Neuronal stem cell (in vitro differentiated cells): Measurements from ENCODE around the gene CDKN2D.

Source experiments
- DNase-seq: peaks from one replicate; pipeline ENCODE4 v3.0.0-alpha.2; 2013; ENCODE audit warnings: low spot score
- H2AFZ ChIP-seq: one replicate; pipeline ENCODE4 v1.6.1; 2013; ENCODE audit warnings: mild to moderate bottlenecking, low read length, inconsistent platforms
- H2AK5ac ChIP-seq: 2 replicates; pipeline ENCODE4 v1.6.1; 2013; ENCODE audit warnings: low read depth, mild to moderate bottlenecking, inconsistent platforms, low read length, moderate library complexity, mixed read lengths
- H2BK120ac ChIP-seq: 2 replicates; pipeline ENCODE4 v1.6.1; 2013; ENCODE audit warnings: low read depth, mild to moderate bottlenecking, inconsistent platforms, low read length, moderate library complexity, mixed read lengths
- H2BK12ac ChIP-seq: one replicate; pipeline ENCODE4 v1.6.1; 2013; ENCODE audit warnings: low read length, inconsistent platforms
- H2BK15ac ChIP-seq: 2 replicates; pipeline ENCODE4 v1.6.1; 2013; ENCODE audit warnings: mild to moderate bottlenecking, low read length, inconsistent platforms, mixed read lengths
- H2BK5ac ChIP-seq: one replicate; pipeline ENCODE4 v1.6.1; 2013; ENCODE audit warnings: inconsistent platforms, mild to moderate bottlenecking, low read length, moderate library complexity
- H3K14ac ChIP-seq: one replicate; pipeline ENCODE4 v1.6.1; 2013; ENCODE audit warnings: low read length, inconsistent platforms
- H3K18ac ChIP-seq: 2 replicates; pipeline ENCODE4 v1.6.1; 2013; ENCODE audit warnings: low read length, inconsistent platforms
- H3K23ac ChIP-seq: 2 replicates; pipeline ENCODE4 v1.6.1; 2013; ENCODE audit warnings: low read depth, mild to moderate bottlenecking, mixed read lengths, low read length, inconsistent platforms; ENCODE audit not compliant: poor library complexity
- H3K27ac ChIP-seq: replicated peaks from 3 replicates; pipeline ENCODE4 v1.5.1; 2013; ENCODE audit warnings: low read length, inconsistent platforms
- H3K27me3 ChIP-seq, 3 experiments: 2 replicates each; pipeline ENCODE4 v1.6.1; 2013; ENCODE audit warnings: low read length in 3 of 3, mild to moderate bottlenecking in 2 of 3, inconsistent platforms in 1 of 3, low read depth in 1 of 3, mixed read lengths in 1 of 3, moderate library complexity in 1 of 3; ENCODE audit not compliant: control insufficient read depth in 3 of 3, insufficient read depth in 3 of 3
- H3K36me3 ChIP-seq, 2 donors: replicated peaks in 1 of 2; 2 replicates each; pipeline ENCODE4 v1.6.1; 2013; ENCODE audit warnings: low read length in 2 of 2; ENCODE audit not compliant: control insufficient read depth in 2 of 2, insufficient read depth in 2 of 2
- H3K4ac ChIP-seq: 2 replicates; pipeline ENCODE4 v1.6.1; 2013; ENCODE audit warnings: inconsistent platforms, mild to moderate bottlenecking, low read length, moderate library complexity
- H3K4me1 ChIP-seq, 2 donors: 1 replicate in 1 of 2; 2 replicates in 1 of 2; pipeline ENCODE4 v1.6.1; 2013; ENCODE audit warnings: low read length in 2 of 2, low read depth in 1 of 2; ENCODE audit not compliant: control insufficient read depth in 2 of 2, insufficient read depth in 1 of 2
- H3K4me2 ChIP-seq: one replicate; pipeline ENCODE4 v1.6.1; 2013; ENCODE audit warnings: mild to moderate bottlenecking, low read length, inconsistent platforms; ENCODE audit not compliant: insufficient read depth, poor library complexity, severe bottlenecking
- H3K4me3 ChIP-seq, 2 donors: 2 replicates each; pipeline ENCODE4 v1.5.1; 2013; ENCODE audit warnings: low read length in 2 of 2, mild to moderate bottlenecking in 2 of 2, inconsistent platforms in 1 of 2, moderate library complexity in 1 of 2
- H3K79me1 ChIP-seq: one replicate; pipeline ENCODE4 v1.6.1; 2013; ENCODE audit warnings: low read depth, mild to moderate bottlenecking, inconsistent platforms, low read length, moderate library complexity
- H3K9ac ChIP-seq: one replicate; pipeline ENCODE4 v1.6.1; 2013; ENCODE audit warnings: mild to moderate bottlenecking, low read depth, low read length, inconsistent platforms; ENCODE audit not compliant: poor library complexity
- H3K9me3 ChIP-seq, 2 donors: replicated peaks in 1 of 2; 2 replicates each; pipeline versions ENCODE3 to v1.6.1; 2013; ENCODE audit warnings: low read length in 2 of 2, mild to moderate bottlenecking in 2 of 2, inconsistent platforms in 1 of 2, low read depth in 1 of 2, mixed read lengths in 1 of 2, moderate library complexity in 1 of 2; ENCODE audit not compliant: control insufficient read depth in 2 of 2, insufficient read depth in 1 of 2
- H4K8ac ChIP-seq: one replicate; pipeline ENCODE4 v1.6.1; 2013; ENCODE audit warnings: low read depth, mild to moderate bottlenecking, inconsistent platforms, low read length, moderate library complexity
- H4K91ac ChIP-seq: one replicate; pipeline ENCODE4 v1.6.1; 2013; ENCODE audit warnings: low read length, low read depth, mild to moderate bottlenecking, inconsistent platforms; ENCODE audit not compliant: poor library complexity
- WGBS, 2 donors: extraction: QIAGEN DNeasy Blood & Tissue Kit; methylation state at CpG; one replicate each; pipeline ENCODE4 v1.1.7; 2013; ENCODE audit warnings: missing lambda C conversion rate in 2 of 2, mixed read lengths in 1 of 2; ENCODE audit not compliant: insufficient read length in 2 of 2, insufficient replicate concordance in 1 of 2; ENCODE audit errors: extremely low coverage in 2 of 2; 5-methylcytosine and 5-hydroxymethylcytosine counted together

Gene CDKN2D

GRCh38 chr19:10518444-10519361, 50.1 kb downstream of the CDKN2D start:
- peak overlapping the region; percentile 13 for H2BK120ac ChIP-seq
- peaks cover 0 to 83% (median 42%) of the 10 kb centered on the region in 3 experiments for H3K27me3 ChIP-seq
- no peak overlapping the region for H3K4ac ChIP-seq
- no peak for DNase-seq
- H3K4me1 ChIP-seq, result peaks cover 11 to 17% of the 10 kb centered on the region in 2 donors
- H3K36me3 ChIP-seq, result no peaks in the 10 kb centered on the region
- H3K4me2 ChIP-seq, result peak overlapping the region; percentile 22
- peak overlapping the region; percentile 59 for H4K91ac ChIP-seq
- no peak overlapping the region for H2BK5ac ChIP-seq
- H3K9ac ChIP-seq, result peak overlapping the region; percentile 78
- H3K23ac ChIP-seq, result peak overlapping the region; percentile 87
- H2BK12ac ChIP-seq, result peak overlapping the region; percentile 43
- no peak overlapping the region for H3K27ac ChIP-seq
- H3K4me3 ChIP-seq, result peak overlapping the region in 1 of 2 donors; percentile 41
- WGBS, 2 donors, result no CpG with 5 or more reads among the region's 33 CpGs
- peak overlapping the region; percentile 82 for H2AK5ac ChIP-seq
- H2AFZ ChIP-seq, result peak overlapping the region; percentile 52
- peaks cover 2% of the 10 kb centered on the region for H3K79me1 ChIP-seq
- peak overlapping the region; percentile 90 for H2BK15ac ChIP-seq
- H3K14ac ChIP-seq, result no peak overlapping the region
- H3K9me3 ChIP-seq, result no peaks in the 10 kb centered on the region
- H3K18ac ChIP-seq, result peak overlapping the region; percentile 92
- H4K8ac ChIP-seq, result no peak overlapping the region

DNA sequence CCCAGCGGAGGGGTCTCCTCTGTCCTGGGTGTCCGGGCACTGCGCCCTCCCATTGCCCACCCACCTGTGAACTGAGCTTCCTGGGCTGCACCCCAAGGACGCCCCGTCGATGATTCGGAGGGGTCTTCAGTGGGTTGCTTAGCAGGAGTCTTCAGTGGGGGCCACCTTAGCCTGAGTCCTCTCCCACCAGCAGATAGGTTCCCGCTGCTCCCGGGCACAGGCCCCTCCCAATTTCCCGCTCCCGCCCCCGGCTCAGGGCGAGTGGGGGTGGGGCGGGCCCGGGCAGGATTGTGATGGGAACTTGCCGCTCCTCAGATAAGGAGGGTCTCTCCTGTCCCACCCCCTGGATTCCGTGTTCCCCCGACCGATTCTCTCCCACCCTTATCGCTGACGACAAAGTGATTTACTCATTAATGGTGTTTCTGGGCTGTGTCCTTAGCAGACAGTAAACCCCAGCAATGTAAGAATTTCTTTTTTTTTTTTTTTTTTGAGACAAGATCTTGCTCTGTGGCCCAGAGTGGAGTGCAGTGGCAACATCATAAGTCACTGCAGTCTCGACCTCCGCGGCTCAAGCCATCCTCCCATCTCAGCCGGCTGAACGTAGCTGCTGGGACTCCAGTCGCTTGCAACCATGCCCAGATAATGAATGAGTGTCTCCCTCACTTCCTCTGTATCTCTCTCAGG, 50.9 kb downstream of the CDKN2D start:
- Histone ChIP-seq H3K23ac (no peak overlapping the region), H4K8ac (no peak overlapping the region), H2BK15ac (peak overlapping the region; percentile 99), H3K79me1 (peaks cover 2% of the 10 kb centered on the region), H2BK12ac (peak overlapping the region; percentile 68), H3K4me3 (peak overlapping the region; percentile 23 to 87), H3K27me3 (peaks cover 0 to 85% (median 49%) of the 10 kb centered on the region in 3 experiments), H3K9ac (no peak overlapping the region), H3K18ac (peak overlapping the region; percentile 97), H4K91ac (peak overlapping the region; percentile 48), H2BK5ac (peak overlapping the region; percentile 62), H3K4me2 (peak overlapping the region; percentile 71), H2AFZ (peak overlapping the region; percentile 52), H3K4me1 (peaks cover 11 to 17% of the 10 kb centered on the region in 2 donors), H2AK5ac (peak overlapping the region; percentile 91), H3K4ac (no peak overlapping the region), H3K36me3 (peaks cover 0 to 3% of the 10 kb centered on the region in 2 donors), H2BK120ac (peak overlapping the region; percentile 78), H3K9me3 (peaks cover 0 to 3% of the 10 kb centered on the region in 2 donors), H3K14ac (no peak overlapping the region), H3K27ac (no peak overlapping the region)
- DNase-seq, result no peak
- WGBS, 2 donors, result no CpG with 5 or more reads among the region's 27 CpGs

GRCh38 chr19:10517361-10517759, 51.4 kb downstream of the CDKN2D start, which contains the start of gene S1PR5:
S1PR5 (minus strand) TSS chr19:10517447; CDS start chr19:10515011, 2,436 bp downstream.
- H3K27me3 ChIP-seq, result peaks cover 0 to 91% (median 50%) of the 10 kb centered on the region in 3 experiments
- peaks cover 2% of the 10 kb centered on the region for H3K79me1 ChIP-seq
- peaks cover 0 to 3% of the 10 kb centered on the region in 2 donors for H3K9me3 ChIP-seq
- H3K14ac ChIP-seq, result peak within 1 kb of the TSS; percentile 32
- H2BK12ac ChIP-seq, result peak within 1 kb of the TSS; percentile 68
- H3K36me3 ChIP-seq, result peaks cover 0 to 3% of the 10 kb centered on the region in 2 donors
- H3K23ac ChIP-seq, result peak within 1 kb of the TSS; percentile 5
- H3K4me1 ChIP-seq, result peaks cover 11 to 17% of the 10 kb centered on the region in 2 donors
- no peak within 1 kb of the TSS for H4K8ac ChIP-seq
- peak within 1 kb of the TSS; percentile 48 for H4K91ac ChIP-seq
- H2BK120ac ChIP-seq, result peak within 1 kb of the TSS; percentile 78
- peak within 1 kb of the TSS; percentile 23 to 87 for H3K4me3 ChIP-seq
- peak within 1 kb of the TSS; percentile 99 for H2BK15ac ChIP-seq
- H2AFZ ChIP-seq, result peak within 1 kb of the TSS; percentile 52
- H3K4me2 ChIP-seq, result peak within 1 kb of the TSS; percentile 71
- no peak within 1 kb of the TSS for H3K27ac ChIP-seq
- peak within 1 kb of the TSS; percentile 97 for H3K18ac ChIP-seq
- no CpG with 5 or more reads among the region's 39 CpGs for WGBS, 2 donors
- H3K9ac ChIP-seq, result peak within 1 kb of the TSS; percentile 75
- H2AK5ac ChIP-seq, result peak within 1 kb of the TSS; percentile 91
- H2BK5ac ChIP-seq, result peak within 1 kb of the TSS; percentile 71
- DNase-seq, result no peak
- no peak within 1 kb of the TSS for H3K4ac ChIP-seq
